BJ (cell line): ENCODE measurements around the gene PEF1. TPM values are rescaled to one million over a fixed set of nuclear protein-coding genes. Genes with fewer than 3 reads are reported as not detected.

ENCODE experiments used
- CTCF ChIA-PET: fragments of 350-600 bp; formaldehyde crosslinking; extraction: SDS; loops from one replicate; lab custom pipeline; 2021; ENCODE audit warnings: antibody characterized with exemption, inconsistent platforms; lab: Yijun Ruan, JAX
- POLR2A ChIA-PET: fragments of 300-600 bp; sonication (Branson Sonifier 250); formaldehyde crosslinking; extraction: SDS; loops from one replicate; lab custom pipeline; 2021; ENCODE audit warnings: antibody characterized with exemption; lab: Charles Lee
- DNase-seq: peaks from one replicate; pipeline ENCODE4 v3.0.0-alpha.2; 2011; ENCODE audit warnings: low read depth
- H3K27me3 ChIP-seq: 2 replicates; pipeline ENCODE4 v1.6.0; 2011; ENCODE audit warnings: low read length; ENCODE audit not compliant: control insufficient read depth, insufficient read depth
- H3K36me3 ChIP-seq: 2 replicates; pipeline ENCODE4 v1.5.1; 2011; ENCODE audit warnings: low read length; ENCODE audit not compliant: control insufficient read depth, insufficient read depth
- H3K4me3 ChIP-seq: 2 replicates; pipeline ENCODE4 v1.5.1; 2011; ENCODE audit warnings: low read depth, mild to moderate bottlenecking, control low read depth, low read length
- polyA plus RNA-seq: library from polyadenylated mRNA; depleted of rRNA; stranded (reverse); fragments of >200 nt; gene quantifications from 2 replicates; pipeline ENCODE4 v1.2.3, GENCODE V29; 2011
- TF ChIP-seq, protein P1 (sequence below): IDR thresholded peaks from 2 replicates; pipeline ENCODE4 v1.5.1; 2011; ENCODE audit warnings: low read depth, mild to moderate bottlenecking, control low read depth, inconsistent platforms, low read length, moderate library complexity; ENCODE audit not compliant: insufficient read depth

The PEF1 gene
- polyA plus RNA-seq, 1 experiment, result 145 TPM

DNA sequence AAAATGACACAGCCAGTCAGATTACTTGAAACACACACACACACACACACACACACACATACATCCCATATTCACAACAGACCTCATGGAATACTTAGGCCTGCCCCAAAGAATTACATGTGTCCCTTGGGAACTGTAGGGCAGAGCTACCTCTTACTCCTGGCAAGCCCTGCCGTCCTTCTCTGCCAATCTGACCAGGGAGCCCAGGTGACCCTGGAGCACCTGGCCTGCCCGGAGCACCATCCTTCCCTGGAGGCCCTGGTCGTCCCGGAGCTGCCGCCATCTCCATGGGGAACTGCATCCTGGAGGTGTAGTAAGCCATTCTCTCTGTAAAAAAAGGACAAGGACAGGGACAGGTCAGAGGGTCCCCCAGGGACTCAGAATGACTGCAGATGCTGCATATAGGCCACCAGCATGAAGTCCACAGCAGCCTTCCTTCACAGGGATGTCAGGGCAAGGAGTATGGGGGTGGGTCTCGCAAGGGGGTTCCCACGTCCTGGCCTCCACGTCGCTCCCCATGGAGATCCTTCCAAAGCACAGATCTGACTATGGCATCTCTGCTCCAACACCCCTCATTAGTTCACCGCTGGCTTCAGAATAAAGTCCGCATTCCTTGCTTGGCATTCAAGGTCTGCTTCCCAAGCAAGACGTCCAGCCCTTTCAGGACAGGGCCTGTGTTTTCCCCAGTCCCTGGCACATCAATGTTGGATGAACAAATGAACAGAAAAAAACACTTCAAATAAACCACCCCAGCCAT, 9.2 kb upstream of the PEF1 start:
- DNase-seq, result no peak
- Histone ChIP-seq H3K4me3 (no peak overlapping the region), H3K36me3 (peaks cover 52% of the 10 kb centered on the region), H3K27me3 (no peaks in the 10 kb centered on the region)
- ChIA-PET POLR2A (no interaction called here), CTCF (interaction anchor here (0.8 to 2.0 kb wide), 2 partner anchors 37 to 62 kb away, joined by 3 to 5 read pairs; no protein-coding TSS in a partner anchor)
- TF ChIP-seq, protein P1, sequence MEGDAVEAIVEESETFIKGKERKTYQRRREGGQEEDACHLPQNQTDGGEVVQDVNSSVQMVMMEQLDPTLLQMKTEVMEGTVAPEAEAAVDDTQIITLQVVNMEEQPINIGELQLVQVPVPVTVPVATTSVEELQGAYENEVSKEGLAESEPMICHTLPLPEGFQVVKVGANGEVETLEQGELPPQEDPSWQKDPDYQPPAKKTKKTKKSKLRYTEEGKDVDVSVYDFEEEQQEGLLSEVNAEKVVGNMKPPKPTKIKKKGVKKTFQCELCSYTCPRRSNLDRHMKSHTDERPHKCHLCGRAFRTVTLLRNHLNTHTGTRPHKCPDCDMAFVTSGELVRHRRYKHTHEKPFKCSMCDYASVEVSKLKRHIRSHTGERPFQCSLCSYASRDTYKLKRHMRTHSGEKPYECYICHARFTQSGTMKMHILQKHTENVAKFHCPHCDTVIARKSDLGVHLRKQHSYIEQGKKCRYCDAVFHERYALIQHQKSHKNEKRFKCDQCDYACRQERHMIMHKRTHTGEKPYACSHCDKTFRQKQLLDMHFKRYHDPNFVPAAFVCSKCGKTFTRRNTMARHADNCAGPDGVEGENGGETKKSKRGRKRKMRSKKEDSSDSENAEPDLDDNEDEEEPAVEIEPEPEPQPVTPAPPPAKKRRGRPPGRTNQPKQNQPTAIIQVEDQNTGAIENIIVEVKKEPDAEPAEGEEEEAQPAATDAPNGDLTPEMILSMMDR, result no peak

DNA sequence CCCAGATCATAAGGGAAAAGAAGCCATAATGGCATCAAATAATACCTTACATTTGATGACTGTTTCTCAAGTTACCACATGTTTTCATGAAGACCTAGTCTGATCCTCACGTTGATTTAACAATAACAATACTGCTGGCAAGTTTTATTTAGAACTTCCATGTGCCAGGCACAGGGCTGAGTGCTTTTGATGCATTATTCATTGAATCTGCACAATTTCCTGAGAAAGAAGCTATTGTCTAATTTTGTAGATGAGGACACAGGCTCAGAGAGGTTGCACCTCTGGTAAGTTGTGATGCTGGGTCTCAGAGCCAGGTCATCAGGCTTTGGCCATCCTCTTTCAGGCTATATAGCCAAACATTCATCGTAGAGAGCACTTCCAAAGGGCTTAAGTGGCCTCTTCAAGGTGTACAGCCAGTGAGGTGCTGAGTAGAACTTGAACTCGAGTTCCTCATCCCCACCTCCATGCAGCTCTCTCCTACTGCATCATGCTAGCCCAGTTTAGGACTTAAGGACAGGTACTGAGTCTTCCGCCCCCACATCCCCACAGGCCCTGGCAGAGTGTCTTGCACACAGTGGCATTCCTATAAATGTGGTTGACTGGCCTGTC, 8.3 kb upstream of the PEF1 start:
- Histone ChIP-seq H3K4me3 (no peak overlapping the region), H3K27me3 (no peaks in the 10 kb centered on the region), H3K36me3 (peaks cover 43% of the 10 kb centered on the region)
- CTCF ChIA-PET, result interaction anchor here (0.6 to 2.0 kb wide), 3 partner anchors 36 to 410 kb away, joined by 3 to 5 read pairs (median 3); no protein-coding TSS in a partner anchor
- TF ChIP-seq, protein P1, result no peak
- POLR2A ChIA-PET, result no interaction called here
- DNase-seq, result no peak

DNA sequence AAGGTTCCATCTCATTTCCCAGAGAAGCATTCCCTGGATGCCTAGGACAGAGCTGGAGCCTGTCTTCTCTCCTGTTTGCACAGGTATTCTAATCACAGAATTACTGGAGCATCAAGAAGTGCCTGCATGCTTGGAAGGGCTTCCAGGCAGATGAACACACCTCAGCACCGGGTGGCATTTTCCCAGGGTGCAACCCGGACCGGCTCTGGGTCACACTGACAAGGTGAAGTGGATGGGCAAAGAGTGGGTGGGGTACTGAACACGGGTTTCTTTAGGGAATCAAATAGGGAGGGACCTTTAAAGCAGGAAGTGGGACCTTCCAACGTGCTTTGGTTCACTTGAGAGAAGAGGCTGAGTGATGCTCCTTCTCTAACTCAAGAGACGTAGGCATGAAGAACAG, 7.1 kb upstream of the PEF1 start:
- TF ChIP-seq, protein P1, result no peak
- CTCF ChIA-PET, result interaction anchor here (0.5 to 2.0 kb wide), 5 partner anchors 34 to 421 kb away, joined by 3 to 5 read pairs (median 3); partner anchors contain the start of gene TMEM39B
- H3K4me3 ChIP-seq, result no peak overlapping the region
- DNase-seq, result no peak
- no peaks in the 10 kb centered on the region for H3K27me3 ChIP-seq
- POLR2A ChIA-PET, result no interaction called here
- peaks cover 34% of the 10 kb centered on the region for H3K36me3 ChIP-seq

DNA sequence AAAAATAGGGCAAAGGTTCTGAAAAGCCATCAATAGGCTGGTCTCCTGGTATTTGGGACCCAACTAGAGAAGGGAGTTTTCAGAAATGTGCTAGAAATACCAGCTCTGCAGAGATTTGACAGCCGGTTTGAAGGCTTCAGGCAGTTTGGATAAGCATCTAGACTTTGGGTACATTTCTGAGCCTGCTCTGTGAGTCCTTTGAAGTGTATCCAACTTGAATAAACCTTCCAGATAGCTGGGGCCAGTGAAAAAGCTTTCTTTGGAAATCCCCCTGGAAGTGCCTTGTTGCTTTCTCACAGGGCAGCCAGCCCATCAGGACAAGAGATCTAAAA, 6.4 kb upstream of the PEF1 start:
- Histone ChIP-seq H3K36me3 (peaks cover 29% of the 10 kb centered on the region), H3K27me3 (no peaks in the 10 kb centered on the region), H3K4me3 (no peak overlapping the region)
- ChIA-PET POLR2A (no interaction called here), CTCF (interaction anchor here (0.8 to 1.7 kb wide), 5 partner anchors 11 to 138 kb away, joined by 3 to 6 read pairs (median 3); no protein-coding TSS in a partner anchor)
- no peak for DNase-seq
- TF ChIP-seq, protein P1, result no peak
